HG02678 (cell line): ENCODE measurements around the gene ZNF688.
"Not testable (repeated sequence)": the region's sequence is repeated elsewhere in the genome, so short reads cannot be mapped to it uniquely, and the experiment has no call there.

Source experiments
- ATAC-seq: cut with Tn5 transposase; IDR thresholded peaks from one replicate; pipeline ENCODE4 v1.9.1; 2021; ENCODE audit warnings: mild to moderate bottlenecking, moderate library complexity; ENCODE audit not compliant: unreplicated experiment

Gene ZNF688

DNA sequence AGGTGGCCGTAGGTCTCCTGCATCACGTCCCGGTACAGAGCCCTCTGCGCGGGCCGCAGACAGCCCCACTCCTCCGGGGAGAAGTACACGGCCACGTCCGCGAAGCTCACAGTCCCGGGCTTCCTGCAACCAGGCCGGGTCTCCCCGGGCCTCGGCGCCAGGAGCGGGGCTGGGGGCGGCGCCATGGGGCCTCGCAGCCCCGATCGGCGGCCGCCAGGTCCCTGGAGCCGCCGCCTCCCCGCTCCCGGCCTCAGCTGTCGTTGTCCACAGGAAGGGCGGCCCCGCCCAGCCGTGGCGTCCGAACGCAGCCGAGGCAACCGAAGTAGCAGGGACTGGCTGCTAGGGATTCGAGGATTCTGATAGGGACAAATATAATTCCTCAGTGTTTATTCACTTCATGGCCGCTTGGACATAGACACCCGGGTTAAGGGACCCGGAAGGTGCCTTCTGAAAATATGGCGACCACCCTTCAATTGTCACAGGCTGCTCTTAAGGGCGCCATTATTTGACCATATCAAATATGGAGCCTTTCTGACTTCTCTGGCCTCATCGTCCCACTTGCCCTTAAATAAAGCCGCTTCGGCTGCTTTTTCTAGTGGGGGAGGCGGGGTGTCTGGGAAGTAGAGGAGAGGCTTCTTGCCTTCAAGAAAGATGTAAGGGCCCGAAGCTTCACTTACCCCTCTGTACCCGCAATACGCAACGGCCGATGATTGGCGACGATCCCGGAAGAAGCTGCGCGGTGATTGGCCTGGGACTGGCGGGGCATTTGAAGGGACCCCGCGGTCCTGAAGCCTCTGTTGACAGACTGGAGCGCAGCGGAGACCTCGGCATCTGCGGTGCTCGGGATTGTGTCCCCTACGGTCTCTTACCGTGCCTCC lies at the start of gene ZNF688:
ZNF688 (minus strand) TSS at position 270 of the 878 bp plus-strand sequence; CDS start at position 185, 85 bp downstream.
- peak; percentile 82 for ATAC-seq

DNA sequence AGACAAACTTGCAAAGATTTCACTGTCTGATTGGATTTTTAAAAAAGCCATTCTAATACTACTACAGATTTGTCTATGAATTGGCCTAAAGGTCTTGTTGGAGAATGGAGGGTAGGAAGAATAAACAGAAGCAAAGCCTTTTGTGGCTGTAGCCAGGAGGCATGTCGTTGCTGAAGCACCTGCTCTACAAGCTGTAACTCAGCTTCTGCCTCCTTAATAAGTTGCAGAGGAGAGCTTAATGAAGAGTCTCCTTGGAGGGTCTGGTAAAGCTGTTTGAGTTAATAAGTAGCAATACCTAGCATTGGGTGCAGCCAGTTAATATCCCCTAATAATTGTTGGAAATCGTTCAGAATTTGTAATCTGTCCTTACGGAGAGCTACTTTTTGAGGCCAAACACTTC lies 48.7 kb upstream of the ZNF688 start:
- no peak for ATAC-seq

DNA sequence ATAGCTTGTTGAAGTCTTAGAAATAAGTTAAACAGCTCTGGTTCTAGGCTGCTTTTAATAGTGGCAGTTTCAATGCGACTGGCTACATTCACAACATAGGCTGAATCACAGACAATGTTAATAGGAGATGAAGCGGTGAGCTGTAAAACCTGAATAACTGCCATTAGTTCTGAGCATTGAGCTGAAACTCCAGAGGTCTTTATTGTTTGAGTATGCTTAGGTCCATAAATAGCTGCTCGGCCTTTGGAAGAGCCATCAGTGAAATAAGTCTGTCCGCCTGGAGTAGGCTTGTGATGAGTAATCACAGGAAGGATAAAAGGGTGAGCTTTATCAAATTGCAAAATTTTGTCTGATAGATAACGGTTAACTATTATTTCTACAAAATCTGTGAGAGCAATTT lies 48.1 kb upstream of the ZNF688 start:
- ATAC-seq = no peak

- ATAC-seq = no peak
Measured at GRCh38 chr16:30619202-30619601, 47.7 kb upstream of the ZNF688 start.

- no peak for ATAC-seq
Measured at GRCh38 chr16:30615358-30616091, 44.0 kb upstream of the ZNF688 start.

GRCh38 chr16:30609926-30610839 lies 38.7 kb upstream of the ZNF688 start, which contains the start of gene ZNF689:
ZNF689 (minus strand) TSS chr16:30610389; CDS start chr16:30610041, 348 bp downstream.
- ATAC-seq = peak; percentile 88

GRCh38 chr16:30609002-30609925 lies 37.8 kb upstream of the ZNF688 start:
- ATAC-seq = peak; percentile 26

- ATAC-seq = no peak
Measured at GRCh38 chr16:30606004-30606403, 34.5 kb upstream of the ZNF688 start.

GRCh38 chr16:30605158-30605557 lies 33.6 kb upstream of the ZNF688 start:
- no peak for ATAC-seq

- no peak for ATAC-seq
Measured at GRCh38 chr16:30604316-30604947, 32.9 kb upstream of the ZNF688 start.

DNA sequence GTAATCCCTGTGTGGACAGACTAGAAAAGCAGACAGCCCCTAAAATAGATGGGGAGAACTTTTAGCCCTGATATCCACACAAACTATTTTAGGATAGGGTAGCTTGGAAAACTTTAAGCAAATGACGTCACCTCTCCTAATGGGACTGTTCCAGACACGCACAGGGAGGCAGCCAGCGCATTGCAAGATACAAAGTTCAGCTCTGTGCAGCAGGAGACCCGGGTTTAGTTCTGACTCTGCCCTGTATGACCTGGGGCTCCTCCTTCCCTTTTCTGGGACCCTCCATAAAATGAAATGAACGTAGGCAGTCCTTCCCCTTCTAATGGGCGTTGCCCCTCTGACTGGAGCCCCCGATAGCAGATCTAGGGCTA lies 32.4 kb upstream of the ZNF688 start:
- no peak for ATAC-seq

DNA sequence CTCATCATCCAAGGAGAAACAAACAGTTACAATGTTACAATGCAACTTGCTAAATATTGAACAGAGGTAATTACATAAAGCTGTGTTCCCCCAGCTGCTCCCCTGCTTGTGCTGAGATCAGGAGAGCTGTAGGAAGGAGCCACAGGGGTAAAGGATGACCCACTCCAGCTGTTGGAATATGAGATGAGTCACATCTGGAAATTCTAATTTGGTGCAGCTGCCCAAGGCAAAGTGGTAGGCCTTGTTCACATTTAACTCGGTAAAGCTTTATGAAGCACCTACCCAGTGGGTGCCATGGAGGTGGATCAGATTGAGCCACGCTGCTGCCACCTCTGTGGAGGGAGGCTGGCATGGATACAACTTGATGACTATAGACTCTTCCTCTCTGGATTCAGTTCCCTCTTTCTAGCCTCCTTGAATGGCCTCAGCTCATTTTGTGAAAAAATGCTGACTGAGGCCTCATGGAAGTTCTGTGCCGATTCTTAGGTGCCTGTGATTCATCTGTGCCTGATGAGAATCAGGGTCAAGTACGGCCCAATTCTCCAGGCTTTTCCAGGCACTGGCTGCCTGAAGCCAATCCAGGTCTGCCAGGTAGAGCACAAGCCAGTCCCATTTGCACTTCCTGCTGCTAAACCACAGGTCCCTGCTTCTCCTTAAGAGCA lies 31.2 kb upstream of the ZNF688 start:
- no peak for ATAC-seq

DNA sequence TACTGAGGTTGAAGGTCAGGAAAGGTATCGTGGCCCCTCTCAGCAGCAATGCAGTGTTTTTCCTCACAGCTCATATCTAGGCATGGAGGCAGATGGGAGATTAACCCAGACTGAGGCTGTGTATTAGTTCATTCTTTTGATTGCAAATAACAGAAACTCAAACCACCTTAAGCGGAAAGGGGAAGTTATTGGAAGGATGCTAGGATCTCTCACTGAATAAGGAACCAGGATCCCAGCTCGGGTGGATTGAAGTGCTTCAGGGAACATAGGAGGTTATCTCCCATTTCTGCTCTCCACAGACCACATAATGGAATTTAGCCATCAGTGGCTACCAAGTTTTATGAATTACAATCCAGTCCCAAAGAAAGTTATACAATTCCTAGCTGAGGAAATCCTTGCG lies 30.5 kb upstream of the ZNF688 start:
- ATAC-seq = no peak

DNA sequence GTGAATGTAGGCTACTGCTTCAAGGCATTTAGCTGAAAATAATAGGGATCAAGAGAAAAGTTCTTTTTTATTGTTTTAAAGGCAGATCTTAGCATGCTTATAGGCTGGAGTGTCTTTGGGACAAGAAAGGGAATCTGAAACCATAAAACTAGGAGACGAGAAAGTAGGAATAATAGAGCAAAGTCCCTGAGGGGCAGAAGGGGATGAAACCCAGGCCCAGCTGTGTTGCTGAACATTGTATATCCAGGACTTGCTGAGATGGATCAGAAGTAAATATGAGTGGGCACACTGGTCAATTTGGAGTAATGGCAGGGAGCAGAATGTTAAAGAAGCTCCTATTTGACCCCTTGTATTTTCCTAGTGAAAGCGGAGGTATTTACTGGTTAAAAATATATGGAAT lies 29.4 kb upstream of the ZNF688 start:
- no peak for ATAC-seq

DNA sequence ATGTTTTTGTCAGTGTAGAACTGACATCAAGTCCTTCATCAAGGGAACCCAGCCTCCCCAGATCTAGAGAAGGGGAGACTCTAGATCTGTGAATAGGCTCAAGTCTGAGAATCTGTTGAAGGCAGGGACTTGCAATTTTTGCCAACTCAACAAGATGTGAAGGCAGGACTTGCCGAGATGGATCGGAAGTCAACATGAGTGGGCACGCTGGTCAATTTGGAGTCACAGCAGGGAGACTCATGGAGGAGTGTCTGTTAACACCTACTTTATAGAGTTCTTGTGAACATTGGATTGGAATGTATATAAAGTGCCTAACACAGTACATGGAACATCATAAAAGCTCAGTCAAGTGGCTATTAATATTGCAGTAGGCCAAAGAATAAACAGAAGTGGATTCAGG lies 28.7 kb upstream of the ZNF688 start:
- no peak for ATAC-seq

DNA sequence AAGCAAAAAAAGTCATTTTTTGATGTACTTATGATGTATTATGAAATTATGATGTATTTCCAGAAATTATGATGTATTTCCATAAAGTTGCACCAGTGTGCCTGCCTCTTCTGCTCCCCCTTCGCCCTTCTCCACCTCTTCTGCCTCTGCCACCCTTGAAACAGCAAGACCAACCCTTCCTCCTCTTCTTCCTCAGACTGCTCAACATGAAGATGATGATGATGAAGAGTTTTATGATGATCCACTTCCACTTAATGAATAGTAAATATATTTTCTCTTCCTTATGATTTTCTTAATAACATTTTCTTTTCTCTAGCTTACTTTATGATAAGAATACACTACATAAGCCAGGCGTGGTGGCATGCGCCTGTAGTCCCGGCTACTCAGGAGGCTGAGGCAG lies 21.4 kb upstream of the ZNF688 start:
- no peak for ATAC-seq

DNA sequence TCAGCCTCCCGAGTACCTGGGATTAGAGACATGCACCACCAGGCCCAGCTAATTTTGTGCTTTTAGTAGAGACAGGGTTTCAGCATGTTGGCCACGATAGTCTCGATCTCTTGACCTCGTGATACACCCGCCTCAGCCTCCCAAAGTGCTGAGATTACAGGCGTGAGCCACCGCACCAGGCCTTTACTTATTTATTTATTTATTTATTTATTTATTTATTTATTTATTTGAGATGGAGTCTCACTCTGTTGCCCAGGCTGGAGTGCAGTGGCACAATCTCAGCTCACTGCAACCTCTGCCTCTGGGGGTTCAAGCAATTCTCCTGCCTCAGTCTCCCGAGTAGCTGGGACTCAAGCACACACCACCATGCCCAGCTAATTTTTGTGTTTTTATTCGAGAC lies 19.4 kb upstream of the ZNF688 start:
- not testable (repeated sequence) for ATAC-seq

GRCh38 chr16:30589582-30589981 lies 18.1 kb upstream of the ZNF688 start:
- ATAC-seq = not testable (repeated sequence)

GRCh38 chr16:30588651-30589050 lies 17.1 kb upstream of the ZNF688 start:
- ATAC-seq = no peak
